Natural killer cell treated with Interleukin-12 subunit alpha and Interleukin-12 subunit beta and Interleukin-15 and Interleukin-18, amount 100 ng/mL, for 72 hours (primary cell): Measurements from ENCODE around the gene HINFP. TPM values are rescaled to one million over a fixed set of nuclear protein-coding genes. Genes with fewer than 3 reads are reported as not detected.

Experiments
- ATAC-seq, 2 donors: fragments of 150-1000 bp; cut with Tn5 transposase in 1 of 2; sonication (Bioruptor Pico), chemical (Tn5 transposase) in 1 of 2; 2 replicates each; pipeline ENCODE4 v1.10.0; 2021
- DNase-seq: peaks from one replicate; pipeline ENCODE4 v3.0.0; 2022; ENCODE audit warnings: low spot score
- H3K27ac Mint-ChIP-seq, 2 donors: 1 replicate in 1 of 2; 2 replicates in 1 of 2; pipeline ENCODE4 v1.8.0; 2022; ENCODE audit warnings: mixed read lengths in 2 of 2, mild to moderate bottlenecking in 1 of 2, moderate library complexity in 1 of 2
- H3K27me3 Mint-ChIP-seq, 2 donors: 1 replicate in 1 of 2; 2 replicates in 1 of 2; pipeline ENCODE4 v1.8.0; 2022; ENCODE audit warnings: mixed read lengths in 2 of 2
- H3K36me3 Mint-ChIP-seq: one replicate; pipeline ENCODE4 v1.8.0; 2022; ENCODE audit warnings: mixed read lengths
- H3K4me1 Mint-ChIP-seq, 2 donors: 1 replicate in 1 of 2; 2 replicates in 1 of 2; pipeline ENCODE4 v1.8.0; 2022; ENCODE audit warnings: low read depth in 2 of 2, mixed read lengths in 2 of 2, mild to moderate bottlenecking in 1 of 2
- H3K4me3 Mint-ChIP-seq: one replicate; pipeline ENCODE4 v1.8.0; 2022; ENCODE audit warnings: mixed read lengths
- H3K9me3 Mint-ChIP-seq: 2 replicates; pipeline ENCODE4 v1.8.0; 2022; ENCODE audit warnings: mixed read lengths
- total RNA-seq, 2 donors: library from RNA; stranded (reverse); gene quantifications; one replicate each; pipeline ENCODE4 v1.2.3, GENCODE V29; 2022

HINFP gene
- total RNA-seq, 2 donors from 2014 or later, result 33.4 to 49.5 TPM

DNA sequence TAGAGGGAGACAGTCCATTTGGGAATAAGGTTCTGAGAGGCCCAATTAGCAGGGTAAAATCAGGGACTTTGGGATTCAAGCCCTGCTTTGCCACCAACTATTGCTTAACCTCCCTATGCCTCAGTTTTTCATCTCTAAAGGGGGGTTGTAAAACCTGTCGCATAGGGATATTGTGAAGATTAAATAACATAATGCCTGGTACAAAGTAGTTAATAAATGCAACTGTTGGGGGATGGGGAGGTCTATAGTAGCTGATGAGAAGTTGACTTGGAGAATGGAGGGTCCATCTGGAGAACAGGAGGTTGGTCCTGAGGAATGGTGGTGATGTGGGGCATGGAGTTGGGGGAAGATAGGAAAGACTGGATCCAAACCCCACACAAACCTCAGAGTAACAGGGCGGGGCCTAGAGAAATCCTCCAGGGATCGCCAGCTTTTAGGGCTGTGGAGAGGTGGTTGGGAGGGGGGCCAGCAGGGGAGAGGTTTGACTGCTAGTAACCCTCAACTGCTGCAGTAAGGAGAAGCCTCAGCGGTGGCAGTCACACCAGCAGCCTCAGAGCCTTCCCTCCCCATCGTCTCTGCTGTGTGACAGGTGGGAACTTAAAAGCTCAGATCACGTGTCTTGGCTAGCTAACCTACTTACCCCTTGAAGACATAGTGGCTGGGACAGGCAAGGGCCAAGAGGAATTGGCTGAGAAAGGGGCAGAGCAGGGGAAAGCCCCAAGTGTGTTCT, 26.4 kb downstream of the HINFP start:
- H3K36me3 Mint-ChIP-seq, result no peaks in the 10 kb centered on the region
- H3K4me3 Mint-ChIP-seq, result peak overlapping the region; percentile 16
- peaks cover 43 to 50% of the 10 kb centered on the region in 2 donors for H3K27me3 Mint-ChIP-seq
- peaks cover 12 to 18% of the 10 kb centered on the region in 2 donors for H3K4me1 Mint-ChIP-seq
- DNase-seq, result no peak
- no peaks in the 10 kb centered on the region for H3K9me3 Mint-ChIP-seq
- ATAC-seq, result no peak
- H3K27ac Mint-ChIP-seq, result no peak overlapping the region

DNA sequence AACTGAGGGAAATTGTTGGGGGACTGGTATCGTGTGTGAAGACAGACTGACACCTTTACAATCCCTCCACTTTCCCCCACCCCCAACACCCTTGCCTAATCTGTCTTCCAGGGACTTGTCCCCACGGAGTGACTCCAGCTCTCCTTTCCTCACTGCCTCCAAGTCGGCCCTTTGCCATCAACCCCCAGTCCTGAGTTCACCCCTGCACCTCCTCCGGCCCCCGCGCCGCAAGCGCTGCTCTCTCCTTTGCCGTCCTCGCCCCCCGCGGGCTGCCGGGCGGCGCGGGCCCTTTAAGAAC, 27.3 kb downstream of the HINFP start:
- no peak overlapping the region for H3K27ac Mint-ChIP-seq
- no peak for DNase-seq
- H3K9me3 Mint-ChIP-seq, result no peaks in the 10 kb centered on the region
- ATAC-seq, result no peak
- peaks cover 12 to 15% of the 10 kb centered on the region in 2 donors for H3K4me1 Mint-ChIP-seq
- H3K36me3 Mint-ChIP-seq, result no peaks in the 10 kb centered on the region
- peak overlapping the region; percentile 16 for H3K4me3 Mint-ChIP-seq
- peaks cover 42 to 54% of the 10 kb centered on the region in 2 donors for H3K27me3 Mint-ChIP-seq

DNA sequence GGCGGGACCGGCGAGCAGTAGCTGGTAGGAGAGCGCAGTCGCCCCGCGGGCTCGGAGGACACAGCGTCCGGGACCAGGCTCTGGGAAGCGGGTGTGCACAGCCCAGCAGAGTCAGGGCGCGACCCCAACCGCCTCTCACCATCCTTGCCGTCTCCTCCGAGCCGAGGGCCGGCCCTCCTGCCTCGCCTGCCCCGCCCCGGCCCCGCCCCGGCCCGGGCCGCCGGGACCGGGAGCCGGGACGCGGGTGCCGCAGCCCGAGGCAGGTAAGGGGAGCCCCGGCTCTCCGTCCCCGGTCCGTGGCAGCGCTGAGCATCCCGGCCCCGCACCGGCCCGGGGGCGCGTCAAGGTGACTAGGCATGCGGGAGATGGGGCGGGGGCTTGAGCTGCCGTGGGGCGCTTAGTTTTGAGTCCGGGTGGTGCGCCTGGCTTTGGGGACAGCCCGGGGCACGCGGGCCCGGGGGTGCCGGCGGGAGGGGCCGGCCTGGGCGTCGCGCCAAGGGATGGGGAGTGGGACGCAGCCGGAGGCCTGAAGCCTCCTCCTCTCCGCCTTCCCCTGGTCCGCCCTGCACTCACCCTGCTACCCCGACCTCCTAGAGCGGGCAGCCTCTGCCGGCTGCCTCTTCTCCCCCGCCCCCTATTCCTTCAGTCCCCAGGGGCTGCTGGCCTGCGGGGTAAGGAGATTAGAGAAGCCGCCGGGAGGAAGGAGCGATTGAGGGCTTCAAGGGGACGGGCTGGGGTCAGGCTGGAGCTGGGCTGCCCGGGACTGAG, 27.8 kb downstream of the HINFP start, which contains the start of gene ABCG4:
ABCG4 (plus strand) TSS at position 35 of the 768 bp plus-strand sequence. CDS start 914 bp downstream, outside the sequence.
- peaks cover 12 to 14% of the 10 kb centered on the region in 2 donors for H3K4me1 Mint-ChIP-seq
- peaks cover 40 to 56% of the 10 kb centered on the region in 2 donors for H3K27me3 Mint-ChIP-seq
- ATAC-seq (peak; percentile 58 to 71), DNase-seq (no peak)
- no peaks in the 10 kb centered on the region for H3K36me3 Mint-ChIP-seq
- no peak within 1 kb of the TSS for H3K27ac Mint-ChIP-seq
- peak within 1 kb of the TSS; percentile 16 for H3K4me3 Mint-ChIP-seq
- no peaks in the 10 kb centered on the region for H3K9me3 Mint-ChIP-seq

DNA sequence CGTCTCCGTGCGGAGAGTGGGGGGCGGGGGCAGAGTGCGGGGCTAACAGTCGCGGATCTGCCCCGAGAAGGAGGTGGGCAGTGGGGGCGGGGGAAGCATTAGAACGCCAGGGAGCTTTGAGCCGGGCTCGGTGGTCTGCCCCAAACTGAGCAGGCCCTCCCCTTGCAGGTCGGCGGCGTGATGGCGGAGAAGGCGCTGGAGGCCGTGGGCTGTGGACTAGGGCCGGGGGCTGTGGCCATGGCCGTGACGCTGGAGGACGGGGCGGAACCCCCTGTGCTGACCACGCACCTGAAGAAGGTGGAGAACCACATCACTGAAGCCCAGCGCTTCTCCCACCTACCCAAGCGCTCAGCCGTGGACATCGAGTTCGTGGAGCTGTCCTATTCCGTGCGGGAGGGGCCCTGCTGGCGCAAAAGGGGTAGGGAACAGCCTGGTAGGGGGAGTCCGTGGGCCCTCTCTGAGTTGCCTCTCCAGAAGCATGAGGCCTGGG, 28.5 kb downstream of the HINFP start:
- H3K27me3 Mint-ChIP-seq, result peaks cover 42 to 56% of the 10 kb centered on the region in 2 donors

DNA sequence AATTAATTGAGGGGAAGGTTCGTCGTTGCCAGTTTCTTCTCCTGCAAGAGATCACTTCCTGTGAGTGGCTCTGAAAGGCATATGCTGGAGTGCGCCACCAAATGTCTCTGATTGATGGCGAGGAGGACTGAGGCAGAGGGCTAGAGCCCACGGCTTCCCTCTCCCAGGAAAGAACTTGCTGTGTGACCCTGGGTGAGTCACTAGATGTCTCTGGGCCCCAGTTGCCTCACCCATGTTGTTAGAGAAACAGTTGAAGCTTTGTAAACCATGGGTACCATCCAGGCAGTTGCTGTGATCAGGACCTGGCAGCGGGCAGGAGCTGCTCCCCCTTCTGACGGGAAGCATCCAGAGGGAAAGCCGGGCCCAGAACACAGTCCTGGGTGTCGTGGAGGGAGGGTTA, 30.7 kb downstream of the HINFP start:
- H3K9me3 Mint-ChIP-seq, result no peaks in the 10 kb centered on the region
- H3K4me3 Mint-ChIP-seq, result no peak overlapping the region
- peaks cover 12 to 14% of the 10 kb centered on the region in 2 donors for H3K4me1 Mint-ChIP-seq
- ATAC-seq (no peak), DNase-seq (no peak)
- H3K27me3 Mint-ChIP-seq, result peaks cover 38 to 46% of the 10 kb centered on the region in 2 donors
- H3K36me3 Mint-ChIP-seq, result no peaks in the 10 kb centered on the region
- no peak overlapping the region for H3K27ac Mint-ChIP-seq

More for the DNA sequence above, 28.5 kb downstream of the HINFP start:
- peaks cover 12 to 14% of the 10 kb centered on the region in 2 donors for H3K4me1 Mint-ChIP-seq
- DNase-seq (no peak), ATAC-seq (no peak)
- H3K9me3 Mint-ChIP-seq, result no peaks in the 10 kb centered on the region
- no peak overlapping the region for H3K27ac Mint-ChIP-seq
- no peak overlapping the region for H3K4me3 Mint-ChIP-seq
- H3K36me3 Mint-ChIP-seq, result no peaks in the 10 kb centered on the region

DNA sequence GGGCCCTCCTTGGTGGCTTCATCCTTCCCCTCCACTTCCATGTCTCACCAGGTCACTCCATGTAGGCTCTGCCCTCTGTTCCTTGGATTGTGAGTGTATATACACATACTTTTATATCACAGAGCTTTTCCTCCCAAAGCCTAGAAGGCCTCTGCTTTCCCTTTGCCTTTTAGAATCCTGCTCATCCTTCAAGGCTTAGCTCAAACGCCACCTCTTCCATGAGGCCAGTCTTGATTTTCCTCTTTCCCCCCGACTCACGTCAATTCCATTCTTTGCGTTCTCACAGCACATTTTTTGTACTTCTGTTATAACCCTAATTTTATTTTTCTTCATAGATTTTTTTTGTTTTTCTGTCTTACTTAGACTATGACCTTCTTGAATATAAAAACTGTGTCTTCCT, 31.2 kb downstream of the HINFP start:
- H3K9me3 Mint-ChIP-seq, result no peaks in the 10 kb centered on the region
- ATAC-seq, result no peak
- H3K4me1 Mint-ChIP-seq, result peaks cover 10 to 13% of the 10 kb centered on the region in 2 donors
- no peak for DNase-seq
- peaks cover 32 to 41% of the 10 kb centered on the region in 2 donors for H3K27me3 Mint-ChIP-seq
- no peak overlapping the region for H3K4me3 Mint-ChIP-seq
- H3K36me3 Mint-ChIP-seq, result no peaks in the 10 kb centered on the region
- H3K27ac Mint-ChIP-seq, result no peak overlapping the region

DNA sequence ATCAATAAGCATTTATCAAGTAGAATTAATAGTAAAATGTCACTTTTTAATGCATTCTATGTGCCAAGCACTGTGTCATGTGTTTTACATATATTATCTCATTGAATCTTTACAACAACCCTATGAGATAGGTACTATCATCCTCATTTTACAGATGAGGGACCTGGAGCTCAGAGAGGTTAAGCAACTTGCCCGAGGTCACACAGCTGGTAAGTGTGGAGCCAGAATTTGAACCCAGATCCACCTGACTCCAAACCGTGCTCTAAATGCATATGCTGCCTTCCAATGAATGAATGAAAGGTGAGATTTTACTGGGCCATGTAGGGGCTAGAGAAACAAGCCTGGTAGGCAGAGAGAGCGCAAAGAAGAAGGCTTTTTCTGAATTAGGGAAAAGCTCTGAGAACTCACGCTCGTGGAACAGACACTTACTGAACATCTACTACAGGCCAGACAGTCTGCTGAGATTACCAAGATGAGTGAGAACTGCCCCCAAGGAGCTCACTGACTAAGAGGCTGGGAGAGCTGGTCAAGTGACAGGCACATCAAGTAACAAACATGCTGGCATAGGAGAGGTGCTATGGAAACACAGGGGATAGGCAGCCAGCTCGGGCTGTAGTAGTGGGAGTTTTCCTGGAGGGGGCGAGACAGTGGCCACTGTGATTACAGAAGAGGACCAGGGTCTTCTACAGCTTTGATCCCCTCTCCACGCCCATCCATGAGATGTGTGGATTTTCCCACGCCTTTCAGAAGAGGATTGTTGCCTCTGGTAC, 31.9 kb downstream of the HINFP start:
- peaks cover 26 to 34% of the 10 kb centered on the region in 2 donors for H3K27me3 Mint-ChIP-seq
- DNase-seq, result no peak
- no peak overlapping the region for H3K4me3 Mint-ChIP-seq
- H3K4me1 Mint-ChIP-seq, result peaks cover 3 to 8% of the 10 kb centered on the region in 2 donors
- no peak for ATAC-seq
- H3K36me3 Mint-ChIP-seq, result no peaks in the 10 kb centered on the region
- no peaks in the 10 kb centered on the region for H3K9me3 Mint-ChIP-seq
- no peak overlapping the region for H3K27ac Mint-ChIP-seq

DNA sequence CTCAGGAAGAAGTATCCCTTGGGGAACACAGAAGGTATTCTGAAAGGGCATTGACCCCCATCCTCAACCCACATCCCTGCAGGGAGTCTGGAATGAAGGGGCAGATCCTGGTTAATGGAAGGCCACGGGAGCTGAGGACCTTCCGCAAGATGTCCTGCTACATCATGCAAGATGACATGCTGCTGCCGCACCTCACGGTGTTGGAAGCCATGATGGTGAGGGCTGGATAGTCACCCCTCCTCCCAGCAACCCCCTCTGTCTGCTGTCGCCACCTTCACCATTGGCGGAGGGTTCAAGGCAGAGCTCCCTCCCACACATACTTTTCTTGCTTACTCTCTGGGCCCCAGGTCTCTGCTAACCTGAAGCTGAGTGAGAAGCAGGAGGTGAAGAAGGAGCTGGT, 32.8 kb downstream of the HINFP start:
- no peak for ATAC-seq
- H3K9me3 Mint-ChIP-seq, result no peaks in the 10 kb centered on the region
- H3K4me3 Mint-ChIP-seq, result no peak overlapping the region
- H3K27ac Mint-ChIP-seq, result no peak overlapping the region
- peaks cover 26 to 32% of the 10 kb centered on the region in 2 donors for H3K27me3 Mint-ChIP-seq
- no peak for DNase-seq
- H3K4me1 Mint-ChIP-seq, result peaks cover 0 to 6% of the 10 kb centered on the region in 2 donors
- no peaks in the 10 kb centered on the region for H3K36me3 Mint-ChIP-seq

DNA sequence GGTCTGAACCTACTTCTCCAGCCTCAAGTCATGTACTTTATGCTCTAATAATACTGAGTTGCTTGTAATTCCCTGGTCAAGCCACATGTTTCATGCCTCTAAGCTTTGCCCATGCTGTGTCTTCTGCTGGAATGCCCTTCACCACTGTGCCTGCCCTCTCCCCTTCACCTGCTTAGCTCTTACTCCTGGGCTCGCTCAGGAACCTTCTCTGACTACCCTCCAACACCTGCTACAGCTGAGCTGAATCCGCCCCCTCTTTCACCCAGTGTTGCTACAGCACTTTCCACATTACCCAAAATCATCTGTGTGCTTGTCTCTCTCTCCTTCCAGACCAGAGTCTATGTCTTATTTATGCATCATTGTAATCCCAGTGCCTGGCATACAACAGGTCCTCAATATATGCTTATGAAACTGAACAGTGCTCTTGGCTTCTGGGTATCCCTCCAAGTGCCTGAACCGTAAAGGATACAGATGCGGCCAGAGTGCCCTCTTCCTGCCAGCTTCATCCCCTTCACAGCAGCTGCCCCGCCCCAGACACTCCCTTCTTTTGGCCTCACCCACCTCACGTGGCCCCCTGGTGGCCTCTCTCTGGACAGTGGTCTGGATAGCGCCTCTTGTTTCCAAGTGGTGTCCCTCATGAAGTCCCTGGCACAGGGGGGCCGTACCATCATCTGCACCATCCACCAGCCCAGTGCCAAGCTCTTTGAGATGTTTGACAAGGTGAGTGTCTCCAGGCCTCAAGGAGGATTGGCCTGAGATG, 34.5 kb downstream of the HINFP start:
- peaks cover 23 to 32% of the 10 kb centered on the region in 2 donors for H3K27me3 Mint-ChIP-seq
- H3K9me3 Mint-ChIP-seq, result no peaks in the 10 kb centered on the region
- H3K4me1 Mint-ChIP-seq, result peaks cover 0 to 3% of the 10 kb centered on the region in 2 donors
- H3K4me3 Mint-ChIP-seq, result no peak overlapping the region
- no peaks in the 10 kb centered on the region for H3K36me3 Mint-ChIP-seq
- DNase-seq, result no peak
- peak; percentile 31 to 37 for ATAC-seq
- H3K27ac Mint-ChIP-seq, result no peak overlapping the region

DNA sequence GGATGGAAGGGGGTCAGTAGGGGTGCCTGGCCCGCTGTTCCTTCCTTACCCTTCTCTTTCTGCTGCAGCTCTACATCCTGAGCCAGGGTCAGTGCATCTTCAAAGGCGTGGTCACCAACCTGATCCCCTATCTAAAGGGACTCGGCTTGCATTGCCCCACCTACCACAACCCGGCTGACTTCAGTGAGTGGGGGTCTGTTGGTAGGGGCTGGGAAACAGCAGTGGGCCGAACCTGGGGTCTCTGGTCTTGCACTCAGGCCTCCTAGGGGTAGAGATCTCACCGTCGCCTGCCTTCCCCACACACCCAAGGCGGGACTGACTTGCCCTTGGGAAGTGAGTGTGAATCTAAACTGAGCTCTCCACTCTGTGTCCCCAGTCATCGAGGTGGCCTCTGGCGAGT, 35.1 kb downstream of the HINFP start:
- H3K9me3 Mint-ChIP-seq, result no peaks in the 10 kb centered on the region
- H3K36me3 Mint-ChIP-seq, result no peaks in the 10 kb centered on the region
- H3K4me1 Mint-ChIP-seq, result no peaks in the 10 kb centered on the region
- no peak overlapping the region for H3K4me3 Mint-ChIP-seq
- no peak overlapping the region for H3K27ac Mint-ChIP-seq
- no peak for ATAC-seq
- H3K27me3 Mint-ChIP-seq, result peaks cover 19 to 27% of the 10 kb centered on the region in 2 donors
- DNase-seq, result no peak

DNA sequence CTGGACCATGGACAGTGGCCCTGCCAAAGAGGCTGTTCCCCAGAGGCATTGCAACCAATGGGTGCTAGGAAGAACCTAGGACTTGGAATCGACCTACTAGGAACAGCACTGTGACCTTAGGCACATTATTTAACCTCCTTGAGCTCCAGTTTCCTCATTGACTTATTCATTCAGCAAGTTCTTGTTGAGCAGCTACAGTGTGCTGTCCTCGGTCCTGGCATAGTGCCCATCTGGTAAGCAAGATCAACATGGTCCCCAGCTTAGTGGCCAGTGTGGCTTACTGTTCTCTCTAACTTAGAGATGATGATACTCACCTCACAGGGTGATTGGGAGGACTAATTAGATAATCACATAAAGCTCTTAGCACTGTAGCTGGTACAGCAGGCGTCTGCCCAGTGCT, 35.7 kb downstream of the HINFP start:
- H3K4me1 Mint-ChIP-seq, result no peaks in the 10 kb centered on the region
- H3K4me3 Mint-ChIP-seq, result no peak overlapping the region
- no peaks in the 10 kb centered on the region for H3K9me3 Mint-ChIP-seq
- DNase-seq (no peak), ATAC-seq (no peak)
- H3K27ac Mint-ChIP-seq, result no peak overlapping the region
- no peaks in the 10 kb centered on the region for H3K36me3 Mint-ChIP-seq
- H3K27me3 Mint-ChIP-seq, result peaks cover 19 to 24% of the 10 kb centered on the region in 2 donors

DNA sequence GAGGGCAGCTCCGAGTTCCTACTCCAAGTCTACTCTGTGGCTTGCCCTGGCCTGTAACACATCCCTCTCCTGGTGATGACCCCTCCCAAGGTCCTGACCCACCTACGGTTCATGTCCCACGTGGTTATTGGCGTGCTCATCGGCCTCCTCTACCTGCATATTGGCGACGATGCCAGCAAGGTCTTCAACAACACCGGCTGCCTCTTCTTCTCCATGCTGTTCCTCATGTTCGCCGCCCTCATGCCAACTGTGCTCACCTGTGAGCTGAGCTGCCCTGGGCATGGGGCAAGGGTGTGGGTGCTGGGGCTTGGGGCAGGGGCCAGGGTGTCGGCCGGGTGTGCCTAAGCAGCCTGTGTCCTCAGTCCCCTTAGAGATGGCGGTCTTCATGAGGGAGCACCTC, 37.1 kb downstream of the HINFP start:
- no peaks in the 10 kb centered on the region for H3K4me1 Mint-ChIP-seq
- no peaks in the 10 kb centered on the region for H3K9me3 Mint-ChIP-seq
- ATAC-seq (no peak), DNase-seq (no peak)
- no peak overlapping the region for H3K4me3 Mint-ChIP-seq
- no peak overlapping the region for H3K27ac Mint-ChIP-seq
- peaks cover 12 to 14% of the 10 kb centered on the region in 2 donors for H3K27me3 Mint-ChIP-seq
- no peaks in the 10 kb centered on the region for H3K36me3 Mint-ChIP-seq

DNA sequence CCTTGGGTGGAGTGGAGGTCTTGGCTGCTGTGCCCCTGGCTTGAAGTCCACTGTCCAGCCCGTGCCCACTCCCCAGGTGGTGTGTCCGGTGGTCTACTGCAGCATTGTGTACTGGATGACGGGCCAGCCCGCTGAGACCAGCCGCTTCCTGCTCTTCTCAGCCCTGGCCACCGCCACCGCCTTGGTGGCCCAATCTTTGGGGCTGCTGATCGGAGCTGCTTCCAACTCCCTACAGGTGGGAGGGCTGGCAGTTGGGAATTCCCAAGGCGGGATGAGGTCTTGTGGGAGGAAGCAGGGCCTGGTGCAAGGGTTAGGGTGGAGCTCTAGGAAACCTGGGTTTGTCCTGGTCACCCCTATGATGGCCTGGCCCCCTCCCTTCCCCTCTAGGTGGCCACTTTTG, 38.8 kb downstream of the HINFP start:
- peaks cover 6 to 7% of the 10 kb centered on the region in 2 donors for H3K27me3 Mint-ChIP-seq
- no peak for DNase-seq

More for the DNA sequence above, 38.8 kb downstream of the HINFP start:
- Mint-ChIP-seq H3K36me3 (no peaks in the 10 kb centered on the region), H3K9me3 (no peaks in the 10 kb centered on the region), H3K4me3 (no peak overlapping the region), H3K27ac (no peak overlapping the region), H3K4me1 (no peaks in the 10 kb centered on the region)
- no peak for ATAC-seq
